Mesendoderm (in vitro differentiated cells): ENCODE results near the gene PCDH10.

Experiments used
- DNase-seq: peaks from one replicate; pipeline ENCODE4 v3.0.0; 2013
- H2AK5ac ChIP-seq: 2 replicates; pipeline ENCODE4 v1.6.1; 2013; ENCODE audit warnings: low read length, inconsistent platforms
- H2BK120ac ChIP-seq: 2 replicates; pipeline ENCODE4 v1.6.1; 2013; ENCODE audit warnings: low read depth, mild to moderate bottlenecking, low read length, moderate library complexity, mixed read lengths
- H2BK15ac ChIP-seq: replicated peaks from 2 replicates; pipeline ENCODE4 v1.6.1; 2013; ENCODE audit warnings: low read depth, mild to moderate bottlenecking, moderate library complexity
- H2BK5ac ChIP-seq: 2 replicates; pipeline ENCODE4 v1.6.1; 2013; ENCODE audit warnings: low read length, inconsistent platforms
- H3K18ac ChIP-seq: 2 replicates; pipeline ENCODE4 v1.6.1; 2013; ENCODE audit warnings: mild to moderate bottlenecking, low read length, mixed read lengths
- H3K23ac ChIP-seq: one replicate; pipeline ENCODE4 v1.6.1; 2013; ENCODE audit warnings: low read length
- H3K27ac ChIP-seq: 2 replicates; pipeline ENCODE4 v1.5.1; 2013; ENCODE audit warnings: low read depth, mild to moderate bottlenecking, inconsistent platforms, low read length, moderate library complexity
- H3K27me3 ChIP-seq: 2 replicates; pipeline ENCODE4 v1.6.1; 2013; ENCODE audit warnings: low read length, control low read depth, mild to moderate bottlenecking, inconsistent platforms; ENCODE audit not compliant: insufficient read depth, poor library complexity
- H3K36me3 ChIP-seq: 2 replicates; pipeline ENCODE4 v1.6.1; 2013; ENCODE audit warnings: low read length, inconsistent platforms; ENCODE audit not compliant: control insufficient read depth, insufficient read depth
- H3K4ac ChIP-seq: one replicate; pipeline ENCODE4 v1.6.1; 2013; ENCODE audit warnings: low read depth, mild to moderate bottlenecking, low read length, moderate library complexity
- H3K4me1 ChIP-seq: 2 replicates; pipeline ENCODE4 v1.6.1; 2013; ENCODE audit warnings: low read depth, low read length, inconsistent platforms; ENCODE audit not compliant: control insufficient read depth
- H3K4me2 ChIP-seq: 2 replicates; pipeline ENCODE4 v1.6.1; 2013; ENCODE audit warnings: low read length
- H3K4me3 ChIP-seq: 2 replicates; pipeline ENCODE4 v1.5.1; 2013; ENCODE audit warnings: mild to moderate bottlenecking, low read length
- H3K56ac ChIP-seq: one replicate; pipeline ENCODE4 v1.6.1; 2013; ENCODE audit warnings: low read length
- H3K79me1 ChIP-seq: 2 replicates; pipeline ENCODE4 v1.6.1; 2013; ENCODE audit warnings: low read length, inconsistent platforms
- H3K79me2 ChIP-seq: 2 replicates; pipeline ENCODE4 v1.6.1; 2013; ENCODE audit warnings: mild to moderate bottlenecking, low read length; ENCODE audit not compliant: control insufficient read depth, insufficient read depth
- H3K9ac ChIP-seq: 2 replicates; pipeline ENCODE4 v1.6.1; 2013; ENCODE audit warnings: low read length, inconsistent platforms
- H4K5ac ChIP-seq: one replicate; pipeline ENCODE4 v1.6.1; 2013; ENCODE audit warnings: low read length
- H4K8ac ChIP-seq: one replicate; pipeline ENCODE4 v1.6.1; 2013; ENCODE audit warnings: low read depth, mild to moderate bottlenecking, control low read depth, low read length, moderate library complexity
- WGBS: extraction: QIAGEN DNeasy Blood & Tissue Kit; methylation state at CpG from one replicate; pipeline ENCODE4 v1.1.7; 2013; ENCODE audit warnings: low lambda C conversion rate, missing lambda C conversion rate; ENCODE audit not compliant: insufficient coverage; ENCODE audit errors: extremely low coverage; 5-methylcytosine and 5-hydroxymethylcytosine counted together

Gene PCDH10

DNA sequence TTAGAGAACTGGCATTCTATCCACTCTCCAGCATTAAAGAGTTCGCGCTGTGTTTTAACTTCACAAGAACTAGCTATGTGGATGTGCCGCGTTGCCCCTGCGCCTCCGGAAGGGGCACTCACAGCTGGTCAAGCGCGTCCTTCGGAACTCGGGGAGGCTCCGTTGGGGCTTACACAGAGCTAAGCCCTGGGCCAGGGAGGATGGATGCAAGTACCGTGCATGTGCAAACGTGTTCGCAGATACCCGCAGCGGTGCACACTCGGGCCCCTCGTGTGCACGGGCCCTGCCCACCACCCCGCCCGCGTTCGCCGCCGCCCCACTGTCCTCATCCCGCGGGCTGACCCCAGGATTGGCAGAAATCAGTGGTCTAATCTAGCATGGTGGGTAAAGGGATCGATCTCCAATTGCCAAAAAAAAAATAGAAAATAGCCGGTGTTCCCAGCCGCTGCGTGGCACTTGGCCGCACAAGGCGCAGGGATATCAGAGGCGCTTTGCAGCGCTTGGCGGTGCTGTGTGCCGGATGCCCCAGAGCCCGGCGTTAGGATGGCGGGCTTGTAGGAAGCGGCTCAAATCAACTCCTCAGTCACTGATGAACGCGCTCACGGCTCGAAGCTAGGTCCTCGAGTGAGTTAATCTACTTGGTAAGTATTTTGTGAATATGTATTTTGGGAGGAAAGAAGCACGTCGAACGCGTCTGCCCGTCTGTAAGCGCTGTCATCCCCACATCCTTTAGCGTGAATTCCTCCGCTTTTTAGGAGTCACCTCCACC lies 989 bp upstream of the PCDH10 start:
- Histone ChIP-seq H3K56ac (peak overlapping the region; percentile 90), H3K79me2 (peaks cover 40% of the 10 kb centered on the region), H3K4me3 (peak overlapping the region; percentile 37), H3K79me1 (peaks cover 2% of the 10 kb centered on the region), H2AK5ac (no peak overlapping the region), H3K18ac (peak overlapping the region; percentile 33), H3K4me1 (no peaks in the 10 kb centered on the region), H3K4me2 (peak overlapping the region; percentile 89), H2BK120ac (no peak overlapping the region), H3K36me3 (no peaks in the 10 kb centered on the region), H2BK15ac (no peak overlapping the region), H3K23ac (peak overlapping the region; percentile 34), H3K9ac (peak overlapping the region; percentile 84), H2BK5ac (peak overlapping the region; percentile 9), H4K8ac (no peak overlapping the region), H3K27me3 (no peaks in the 10 kb centered on the region), H3K4ac (no peak overlapping the region), H3K27ac (no peak overlapping the region), H4K5ac (no peak overlapping the region)
- WGBS = no CpG with 5 or more reads among the region's 54 CpGs
- peak; percentile 87 for DNase-seq

DNA sequence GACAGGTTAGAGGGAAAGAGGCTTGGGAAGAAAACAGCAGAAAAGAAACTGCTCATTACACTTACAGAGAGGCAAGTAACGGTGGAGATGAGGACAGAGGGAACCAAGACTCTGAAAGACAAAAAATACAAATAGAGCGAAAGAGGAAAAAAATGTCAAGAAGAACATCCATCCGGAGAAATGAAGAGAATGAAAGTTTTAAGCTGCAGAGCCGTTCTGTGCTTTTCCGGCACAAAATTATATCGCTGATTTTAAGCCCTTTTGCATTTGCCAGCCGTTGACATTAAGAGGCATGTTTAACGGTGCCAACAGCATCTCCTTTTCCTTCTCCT lies 236 bp downstream of the PCDH10 start:
- Histone ChIP-seq H3K36me3 (no peaks in the 10 kb centered on the region), H3K4me1 (no peaks in the 10 kb centered on the region), H4K8ac (no peak overlapping the region), H3K4me2 (peak overlapping the region; percentile 12), H3K4ac (no peak overlapping the region), H3K4me3 (peak overlapping the region; percentile 64), H3K79me2 (peaks cover 49% of the 10 kb centered on the region), H2BK15ac (no peak overlapping the region), H3K23ac (no peak overlapping the region), H3K56ac (peak overlapping the region; percentile 97), H2BK120ac (no peak overlapping the region), H2BK5ac (no peak overlapping the region), H3K27me3 (no peaks in the 10 kb centered on the region), H2AK5ac (no peak overlapping the region), H3K79me1 (peaks cover 2% of the 10 kb centered on the region), H3K9ac (peak overlapping the region; percentile 79), H4K5ac (no peak overlapping the region), H3K27ac (no peak overlapping the region), H3K18ac (no peak overlapping the region)
- no CpG with 5 or more reads among the region's 8 CpGs for WGBS
- DNase-seq = no peak

DNA sequence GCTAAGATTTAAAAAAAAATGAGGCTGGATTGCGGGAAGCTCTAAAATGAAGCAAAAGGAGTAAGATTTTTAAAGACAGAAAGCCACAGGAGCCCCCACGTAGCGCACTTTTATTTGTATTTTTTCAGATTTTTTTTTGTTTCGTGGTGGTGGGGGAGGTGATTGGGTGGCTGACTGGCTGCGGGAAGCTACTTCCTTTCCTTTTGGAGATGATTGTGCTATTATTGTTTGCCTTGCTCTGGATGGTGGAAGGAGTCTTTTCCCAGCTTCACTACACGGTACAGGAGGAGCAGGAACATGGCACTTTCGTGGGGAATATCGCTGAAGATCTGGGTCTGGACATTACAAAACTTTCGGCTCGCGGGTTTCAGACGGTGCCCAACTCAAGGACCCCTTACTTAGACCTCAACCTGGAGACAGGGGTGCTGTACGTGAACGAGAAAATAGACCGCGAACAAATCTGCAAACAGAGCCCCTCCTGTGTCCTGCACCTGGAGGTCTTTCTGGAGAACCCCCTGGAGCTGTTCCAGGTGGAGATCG lies 908 bp downstream of the PCDH10 start:
- Histone ChIP-seq H3K23ac (no peak overlapping the region), H2BK15ac (no peak overlapping the region), H3K79me1 (peaks cover 2% of the 10 kb centered on the region), H4K8ac (no peak overlapping the region), H2BK5ac (no peak overlapping the region), H3K9ac (peak overlapping the region; percentile 79), H3K27ac (no peak overlapping the region), H3K36me3 (no peaks in the 10 kb centered on the region), H2BK120ac (no peak overlapping the region), H3K4me1 (no peaks in the 10 kb centered on the region), H3K18ac (no peak overlapping the region), H3K4me2 (peak overlapping the region; percentile 12), H4K5ac (no peak overlapping the region), H3K79me2 (peaks cover 53% of the 10 kb centered on the region), H3K56ac (peak overlapping the region; percentile 97), H3K4ac (no peak overlapping the region), H3K27me3 (no peaks in the 10 kb centered on the region), H2AK5ac (no peak overlapping the region), H3K4me3 (peak overlapping the region; percentile 64)
- DNase-seq = no peak
- no CpG with 5 or more reads among the region's 17 CpGs for WGBS

DNA sequence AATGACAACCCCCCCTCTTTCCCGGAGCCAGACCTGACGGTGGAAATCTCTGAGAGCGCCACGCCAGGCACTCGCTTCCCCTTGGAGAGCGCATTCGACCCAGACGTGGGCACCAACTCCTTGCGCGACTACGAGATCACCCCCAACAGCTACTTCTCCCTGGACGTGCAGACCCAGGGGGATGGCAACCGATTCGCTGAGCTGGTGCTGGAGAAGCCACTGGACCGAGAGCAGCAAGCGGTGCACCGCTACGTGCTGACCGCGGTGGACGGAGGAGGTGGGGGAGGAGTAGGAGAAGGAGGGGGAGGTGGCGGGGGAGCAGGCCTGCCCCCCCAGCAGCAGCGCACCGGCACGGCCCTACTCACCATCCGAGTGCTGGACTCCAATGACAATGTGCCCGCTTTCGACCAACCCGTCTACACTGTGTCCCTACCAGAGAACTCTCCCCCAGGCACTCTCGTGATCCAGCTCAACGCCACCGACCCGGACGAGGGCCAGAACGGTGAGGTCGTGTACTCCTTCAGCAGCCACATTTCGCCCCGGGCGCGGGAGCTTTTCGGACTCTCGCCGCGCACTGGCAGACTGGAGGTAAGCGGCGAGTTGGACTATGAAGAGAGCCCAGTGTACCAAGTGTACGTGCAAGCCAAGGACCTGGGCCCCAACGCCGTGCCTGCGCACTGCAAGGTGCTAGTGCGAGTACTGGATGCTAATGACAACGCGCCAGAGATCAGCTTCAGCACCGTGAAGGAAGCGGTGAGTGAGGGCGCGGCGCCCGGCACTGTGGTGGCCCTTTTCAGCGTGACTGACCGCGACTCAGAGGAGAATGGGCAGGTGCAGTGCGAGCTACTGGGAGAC lies 1.6 kb downstream of the PCDH10 start:
- no peak overlapping the region for H2BK15ac ChIP-seq
- H3K23ac ChIP-seq = peak overlapping the region; percentile 48
- no CpG with 5 or more reads among the region's 63 CpGs for WGBS
- H3K27ac ChIP-seq = no peak overlapping the region
- no peak overlapping the region for H2AK5ac ChIP-seq
- DNase-seq = peak; percentile 47
- peak overlapping the region; percentile 12 for H3K4me2 ChIP-seq
- H2BK5ac ChIP-seq = no peak overlapping the region
- peak overlapping the region; percentile 64 for H3K4me3 ChIP-seq
- H3K4me1 ChIP-seq = no peaks in the 10 kb centered on the region
- H3K56ac ChIP-seq = peak overlapping the region; percentile 97
- peak overlapping the region; percentile 79 for H3K9ac ChIP-seq
- peaks cover 57% of the 10 kb centered on the region for H3K79me2 ChIP-seq
- H4K8ac ChIP-seq = no peak overlapping the region
- no peaks in the 10 kb centered on the region for H3K36me3 ChIP-seq
- no peak overlapping the region for H3K4ac ChIP-seq
- peaks cover 2% of the 10 kb centered on the region for H3K79me1 ChIP-seq
- H4K5ac ChIP-seq = no peak overlapping the region
- H3K18ac ChIP-seq = peak overlapping the region; percentile 25
- H3K27me3 ChIP-seq = no peaks in the 10 kb centered on the region
- no peak overlapping the region for H2BK120ac ChIP-seq

DNA sequence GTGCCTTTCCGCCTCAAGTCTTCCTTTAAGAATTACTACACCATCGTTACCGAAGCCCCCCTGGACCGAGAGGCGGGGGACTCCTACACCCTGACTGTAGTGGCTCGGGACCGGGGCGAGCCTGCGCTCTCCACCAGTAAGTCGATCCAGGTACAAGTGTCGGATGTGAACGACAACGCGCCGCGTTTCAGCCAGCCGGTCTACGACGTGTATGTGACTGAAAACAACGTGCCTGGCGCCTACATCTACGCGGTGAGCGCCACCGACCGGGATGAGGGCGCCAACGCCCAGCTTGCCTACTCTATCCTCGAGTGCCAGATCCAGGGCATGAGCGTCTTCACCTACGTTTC lies 2.2 kb downstream of the PCDH10 start:
- peak overlapping the region; percentile 48 for H3K23ac ChIP-seq
- H3K79me2 ChIP-seq = peaks cover 62% of the 10 kb centered on the region
- WGBS = no CpG with 5 or more reads among the region's 31 CpGs
- DNase-seq = peak; percentile 60
- no peak overlapping the region for H2AK5ac ChIP-seq
- H3K36me3 ChIP-seq = no peaks in the 10 kb centered on the region
- H2BK15ac ChIP-seq = no peak overlapping the region
- H3K56ac ChIP-seq = peak overlapping the region; percentile 97
- H3K4me2 ChIP-seq = peak overlapping the region; percentile 21
- H3K9ac ChIP-seq = peak overlapping the region; percentile 79
- H3K4ac ChIP-seq = no peak overlapping the region
- H3K79me1 ChIP-seq = peaks cover 4% of the 10 kb centered on the region
- H3K27me3 ChIP-seq = no peaks in the 10 kb centered on the region
- H3K27ac ChIP-seq = no peak overlapping the region
- H3K18ac ChIP-seq = peak overlapping the region; percentile 25
- no peak overlapping the region for H2BK120ac ChIP-seq
- no peak overlapping the region for H4K5ac ChIP-seq
- H4K8ac ChIP-seq = no peak overlapping the region
- H3K4me1 ChIP-seq = no peaks in the 10 kb centered on the region
- no peak overlapping the region for H2BK5ac ChIP-seq
- H3K4me3 ChIP-seq = peak overlapping the region; percentile 64
